D341Med (cell line): Measurements from ENCODE around the gene UPP2.
A peak's percentile ranks its signal among the peaks of the same experiment; 100 is the strongest.

Experiments
- DNase-seq: peaks from one replicate; pipeline ENCODE4 v3.0.0; 2012; ENCODE audit warnings: low spot score

The UPP2 gene

DNA sequence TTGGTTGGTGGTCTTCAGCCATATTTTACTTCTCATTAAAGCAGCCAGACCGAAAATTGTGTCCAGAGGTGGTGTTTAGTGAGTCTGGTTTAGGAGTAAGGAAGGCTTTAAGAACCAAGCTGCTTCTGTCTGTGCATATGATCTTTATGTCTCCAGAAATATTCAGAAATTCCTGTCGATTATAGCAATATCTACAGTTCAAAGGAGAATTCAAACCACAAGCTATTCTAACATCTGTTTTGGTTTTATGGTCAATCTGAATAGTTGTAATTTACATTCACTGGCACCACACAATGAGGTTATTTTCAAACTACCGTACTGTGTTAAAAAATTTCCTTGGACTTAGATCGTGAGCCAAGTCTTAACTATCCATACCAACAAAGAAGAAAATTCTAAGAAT, 11.3 kb downstream of the UPP2 start:
- DNase-seq = no peak

DNA sequence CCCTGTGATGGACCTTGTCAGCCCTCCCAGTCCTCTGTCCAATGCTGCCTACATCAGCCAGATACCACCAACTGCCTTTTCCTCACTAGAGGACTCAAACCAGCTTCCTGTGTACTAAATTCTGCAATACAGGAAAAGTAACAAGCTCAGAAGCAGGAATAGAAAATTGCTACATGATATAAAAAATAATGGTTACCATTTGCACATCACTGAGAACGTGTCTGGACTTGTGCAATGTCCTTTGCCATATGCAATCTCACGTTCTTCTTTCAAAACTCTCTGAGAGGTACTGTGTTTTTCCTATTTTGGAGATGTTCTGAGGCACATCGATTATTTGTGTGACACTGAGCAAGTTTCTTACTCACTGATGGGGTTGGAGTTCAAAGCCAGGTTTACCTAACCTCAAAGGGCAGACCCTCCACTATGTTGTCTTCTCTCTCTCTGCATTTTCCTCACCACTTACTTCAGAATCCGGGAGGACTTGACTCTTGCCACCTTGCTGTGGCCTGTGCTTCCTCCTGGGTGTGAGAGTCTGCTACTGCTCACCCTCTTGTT, 12.1 kb downstream of the UPP2 start:
- no peak for DNase-seq

DNA sequence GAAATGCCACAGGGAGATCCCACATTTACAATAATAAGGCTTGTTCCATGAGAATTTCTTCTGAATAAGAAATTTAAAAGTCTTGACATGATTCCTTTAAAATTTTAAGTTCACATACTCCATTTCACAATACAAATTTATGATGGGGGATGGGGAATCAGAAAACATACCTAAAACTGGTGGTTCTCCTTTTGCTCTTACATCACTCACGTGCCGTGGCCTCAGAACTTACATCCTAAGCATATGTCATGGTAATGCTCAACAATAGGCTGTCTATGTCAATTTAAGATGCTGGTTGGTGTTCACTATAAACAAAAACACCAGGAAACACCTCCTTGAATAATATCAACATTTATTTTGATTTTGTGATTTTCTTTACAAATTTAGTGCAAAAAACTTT, 12.8 kb downstream of the UPP2 start:
- no peak for DNase-seq

DNA sequence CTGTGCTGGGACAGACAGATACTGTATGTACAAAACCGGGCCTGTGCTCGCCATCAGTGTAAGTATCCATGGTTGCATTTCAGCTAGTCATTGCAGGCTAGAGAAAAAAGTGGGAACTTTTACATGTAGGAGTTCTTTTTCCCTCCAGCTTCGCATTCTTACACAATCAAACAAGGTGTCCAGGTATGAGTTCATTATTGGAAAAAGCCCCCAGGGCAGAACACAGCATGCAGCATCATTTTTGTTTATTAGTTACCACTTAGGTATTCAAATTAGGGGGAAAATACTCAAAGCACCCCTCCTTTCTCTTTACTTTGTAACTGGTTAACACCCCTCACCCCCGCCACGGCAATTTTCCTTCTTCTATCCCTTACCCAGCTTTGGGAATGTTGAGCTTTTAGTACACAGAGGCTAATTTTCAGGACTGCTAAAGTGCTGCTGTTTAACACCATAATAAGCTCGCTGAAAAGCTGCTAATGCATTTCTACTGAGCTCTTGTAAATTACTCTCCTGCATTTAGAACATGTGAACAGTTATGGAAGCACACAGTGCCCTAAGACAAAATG, 13.6 kb downstream of the UPP2 start:
- DNase-seq = no peak

DNA sequence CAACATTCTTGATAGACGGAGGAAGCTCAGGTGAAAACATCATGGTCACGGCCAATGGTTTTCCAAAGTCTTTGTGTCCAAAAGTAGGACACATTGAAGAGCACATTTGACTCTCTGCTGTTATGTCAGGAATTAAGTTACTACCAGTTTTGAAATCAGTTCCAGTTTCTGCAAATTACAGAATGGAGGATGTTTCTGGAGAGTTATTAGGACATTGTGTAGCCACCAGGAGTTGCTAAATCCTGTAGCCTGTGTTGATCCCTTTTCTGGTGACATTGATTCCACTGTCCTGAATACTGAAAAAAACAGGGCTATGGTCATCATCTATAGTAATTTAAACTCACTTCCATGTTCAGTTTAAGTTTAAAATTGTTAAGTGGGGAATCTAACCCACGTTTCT, 15.3 kb downstream of the UPP2 start:
- no peak for DNase-seq

DNA sequence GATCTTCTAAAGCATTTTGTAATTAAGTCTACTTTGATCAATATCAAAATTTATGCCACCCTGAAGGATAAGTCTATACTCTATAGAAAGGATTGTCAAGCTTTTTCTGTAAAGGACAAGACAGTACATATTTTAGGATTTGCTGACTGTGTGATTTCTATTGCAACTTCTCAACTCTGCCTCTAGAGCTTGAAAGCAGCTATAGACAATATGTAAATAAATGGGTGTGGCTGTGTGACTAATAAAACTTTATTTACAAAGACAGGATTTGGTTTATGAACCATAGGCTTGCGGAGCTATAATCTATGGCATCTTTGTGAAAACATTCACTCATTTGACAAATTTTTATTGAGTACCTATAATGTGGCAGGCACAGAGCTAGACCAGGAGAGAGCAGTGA, 18.4 kb downstream of the UPP2 start:
- no peak for DNase-seq

DNA sequence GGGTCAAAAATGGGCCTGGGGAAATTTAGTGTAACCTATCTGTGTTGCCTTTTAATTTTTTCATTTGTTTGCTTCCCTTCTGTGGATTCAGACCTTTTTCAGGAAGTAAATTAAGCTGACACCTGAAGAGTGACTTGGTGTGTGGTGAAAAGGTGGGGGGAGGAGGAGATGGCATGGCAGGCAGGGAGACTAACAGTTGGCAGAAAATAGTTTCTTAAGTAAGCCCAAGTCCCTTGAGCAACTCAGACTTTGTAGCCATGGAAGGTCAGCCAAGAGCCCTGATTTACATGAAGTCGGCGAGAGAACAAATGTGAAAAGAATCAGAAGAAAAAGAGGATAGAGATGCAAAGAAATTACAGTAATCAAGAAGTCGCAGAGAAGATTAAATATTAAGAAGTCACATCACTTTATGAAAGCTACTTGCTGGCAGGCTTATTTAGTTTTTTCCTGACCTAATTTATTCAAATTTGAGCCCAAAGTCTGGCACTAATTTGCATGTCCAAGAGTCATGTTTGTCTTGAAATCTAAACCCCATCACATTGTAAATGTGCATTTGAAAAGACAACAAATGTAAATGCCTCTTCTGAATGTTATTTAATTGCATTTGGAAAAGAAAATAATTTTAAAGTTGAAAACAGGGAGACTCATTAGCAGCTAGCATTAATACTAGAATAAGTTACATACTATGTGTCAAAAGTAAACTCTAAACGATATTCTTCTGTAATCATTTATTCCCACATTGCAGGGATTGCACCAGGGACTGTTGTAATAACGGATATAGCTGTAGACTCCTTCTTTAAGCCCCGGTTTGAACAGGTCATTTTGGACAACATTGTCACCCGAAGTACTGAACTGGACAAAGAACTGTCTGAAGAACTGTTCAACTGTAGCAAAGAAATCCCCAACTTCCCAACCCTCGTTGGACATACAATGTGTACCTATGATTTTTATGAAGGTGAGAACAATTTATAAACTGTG, 19.3 kb downstream of the UPP2 start:
- no peak for DNase-seq

DNA sequence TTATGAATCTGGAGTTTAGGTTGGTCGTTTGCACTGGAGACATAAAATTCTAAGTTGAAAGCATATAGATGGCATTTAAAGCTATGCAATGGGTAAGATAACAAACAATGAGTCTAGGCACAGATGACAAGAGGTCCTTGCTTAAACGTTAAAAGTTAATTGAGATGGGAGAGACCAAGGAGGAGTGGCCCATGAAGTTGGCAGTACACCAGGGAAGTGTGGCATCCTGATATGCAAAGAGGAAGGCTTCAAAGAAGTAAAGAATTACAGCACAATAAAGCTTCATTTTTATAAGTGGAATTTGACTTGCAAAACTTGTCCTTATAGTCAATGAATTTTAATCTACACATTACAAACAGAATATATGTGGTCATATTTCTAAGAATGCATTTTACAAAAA, 23.2 kb downstream of the UPP2 start:
- DNase-seq = no peak

DNA sequence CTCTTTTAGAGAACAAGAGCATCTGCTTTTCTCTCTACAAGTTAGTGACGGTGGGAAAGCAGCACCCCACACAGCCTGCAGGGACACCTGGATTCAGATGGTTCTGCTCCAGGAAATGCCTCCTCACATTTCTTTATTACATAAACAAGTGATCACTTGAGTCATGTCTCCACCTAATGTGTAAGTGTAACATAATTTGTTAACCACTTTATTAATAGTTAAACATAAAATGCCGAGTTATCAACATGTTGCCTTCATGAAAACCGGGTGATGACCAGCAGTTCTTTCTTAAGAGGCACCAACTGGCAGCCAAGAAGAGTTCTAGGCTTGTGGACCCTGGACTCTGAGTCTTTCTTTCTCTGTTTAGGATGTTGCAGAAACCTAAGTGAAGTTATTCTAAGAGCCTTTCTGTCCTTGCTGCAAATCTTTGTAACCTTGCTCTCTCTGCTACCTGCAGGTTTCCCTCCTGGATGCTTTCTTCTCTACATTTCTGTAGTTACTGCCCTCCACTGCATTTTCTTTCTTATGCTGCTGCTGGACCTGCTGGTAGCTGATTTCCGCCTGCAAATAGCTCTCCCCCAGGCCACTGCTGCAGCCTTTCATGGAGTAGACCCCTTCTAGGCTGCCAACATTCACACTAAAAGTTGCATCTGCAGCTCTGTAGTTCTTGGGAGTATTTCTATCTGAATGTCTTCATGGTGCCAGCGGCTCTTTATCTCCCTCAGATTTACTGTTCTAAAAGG, 24.3 kb downstream of the UPP2 start:
- no peak for DNase-seq

DNA sequence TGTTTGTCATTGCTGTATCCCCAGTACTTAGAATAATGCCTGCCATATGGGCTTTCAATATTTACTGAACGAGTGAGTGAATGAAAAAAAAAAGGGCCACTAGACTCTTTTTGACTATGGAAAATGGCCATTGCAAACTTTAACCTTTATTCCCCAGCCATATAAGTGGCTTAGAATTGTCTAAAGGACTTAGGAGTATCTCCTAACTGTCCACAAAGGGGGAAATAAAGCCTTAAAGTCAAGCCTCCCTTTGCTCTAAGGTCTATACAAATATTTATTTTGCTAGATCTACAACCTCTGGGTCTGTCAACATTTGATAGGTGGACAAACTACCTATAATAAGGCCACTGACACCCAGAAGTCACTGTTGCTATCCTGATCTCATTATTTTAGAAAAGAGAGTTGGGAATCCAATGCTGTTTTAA, 25.7 kb downstream of the UPP2 start:
- no peak for DNase-seq

DNA sequence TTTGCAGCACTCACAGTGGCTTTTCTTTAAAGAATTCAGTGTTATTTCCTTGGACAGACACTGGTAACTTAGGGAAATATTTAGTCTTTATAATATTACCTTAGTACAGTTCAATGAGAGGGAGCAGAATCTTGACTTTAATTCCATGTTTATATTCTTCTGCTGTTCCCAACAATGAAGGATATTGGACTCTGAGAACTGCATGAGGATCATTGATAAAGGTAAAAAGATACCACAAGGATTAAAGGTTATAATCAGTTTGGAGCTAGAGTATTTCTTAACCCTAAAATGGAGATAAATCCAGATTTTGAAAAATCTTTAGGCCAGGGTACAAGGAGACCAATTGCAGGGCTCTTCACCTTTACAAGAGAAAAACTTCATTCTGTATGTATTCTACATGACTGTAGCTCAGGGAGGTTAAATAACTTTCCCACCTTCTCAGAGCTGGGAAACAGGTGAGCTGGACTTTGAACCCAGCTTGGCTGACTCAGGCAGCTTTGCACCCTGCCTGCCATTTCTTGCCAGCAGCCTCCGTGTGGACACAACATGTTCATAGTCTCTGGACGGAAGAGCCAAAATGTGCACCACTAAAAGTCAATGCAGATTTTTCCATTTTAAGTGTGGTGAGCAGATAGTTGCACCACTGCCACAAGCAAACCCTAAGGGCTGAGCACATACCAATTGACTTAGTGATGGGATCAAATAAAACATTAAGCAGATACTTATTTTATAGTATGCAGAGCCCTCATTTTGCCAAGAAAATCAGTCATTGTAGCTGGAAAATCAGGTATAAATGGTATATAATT, 26.7 kb downstream of the UPP2 start:
- no peak for DNase-seq

DNA sequence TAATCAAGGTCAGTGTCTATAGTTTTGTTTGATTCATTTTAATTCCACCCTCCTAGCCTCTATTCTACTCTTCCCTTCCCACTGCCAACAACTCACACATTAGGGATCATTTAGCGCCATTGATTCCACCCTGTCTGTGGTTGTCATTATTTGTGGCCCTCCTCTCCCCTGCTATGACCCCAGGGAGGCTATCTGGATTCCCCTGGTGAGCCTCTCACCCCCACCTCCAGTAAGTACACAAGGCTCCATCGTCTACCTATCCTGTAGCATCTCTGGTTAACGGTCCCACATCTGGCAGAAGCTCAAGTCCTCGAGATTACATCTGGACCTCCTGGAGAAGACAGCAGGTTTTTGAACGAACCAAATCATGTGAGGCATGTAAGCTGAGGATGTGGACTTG, 27.4 kb downstream of the UPP2 start:
- no peak for DNase-seq

DNA sequence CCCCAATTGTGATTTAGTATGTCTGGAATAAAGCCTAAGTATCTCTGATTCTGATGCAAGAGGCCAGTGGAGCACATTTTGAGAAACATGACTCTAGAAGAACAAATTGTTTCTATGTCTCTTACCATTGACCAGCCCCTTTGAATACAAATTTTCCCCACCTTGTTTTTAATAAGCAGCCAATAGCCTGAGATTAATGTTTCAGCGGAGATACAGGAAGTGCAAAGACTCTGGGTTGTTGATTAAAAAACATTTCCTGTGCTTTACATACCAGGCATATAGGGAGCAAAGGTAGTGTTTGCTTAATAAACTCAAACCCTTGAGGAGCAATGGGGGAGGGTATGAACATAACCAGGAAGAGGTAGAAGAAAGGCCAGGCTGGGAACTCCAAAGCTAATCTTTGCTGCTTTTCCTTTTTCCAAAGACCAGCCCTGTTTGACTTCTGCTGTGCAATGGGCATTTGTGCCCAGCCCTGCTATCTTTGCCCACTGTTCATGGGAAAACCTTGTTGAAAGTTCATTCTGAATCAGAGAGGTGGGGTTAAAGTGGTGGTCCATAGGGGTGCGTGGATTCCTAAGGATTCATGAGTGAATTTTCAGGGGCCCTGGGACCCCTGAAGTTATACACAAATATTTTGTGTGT, 29.3 kb downstream of the UPP2 start:
- DNase-seq = no peak

DNA sequence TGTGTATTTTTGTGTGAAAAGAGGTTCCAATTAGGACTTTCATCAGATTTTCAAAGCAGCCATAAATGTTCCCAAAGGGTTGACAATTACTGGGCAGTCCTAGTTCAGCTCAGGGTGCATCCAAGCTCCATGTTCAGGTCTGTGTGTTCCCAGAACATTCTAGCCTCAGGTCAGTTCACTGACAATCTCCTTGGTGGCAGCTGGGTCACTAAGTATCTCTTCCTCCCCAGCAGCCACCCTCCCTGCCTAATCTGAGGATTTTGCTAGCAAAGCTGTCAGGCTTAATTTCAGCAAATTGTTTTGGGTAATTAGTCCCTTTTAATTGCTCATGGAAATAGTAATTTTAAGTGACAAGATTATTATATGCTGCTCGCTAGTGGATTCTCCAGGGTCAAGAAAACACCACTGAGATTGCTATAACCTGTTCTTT, 29.8 kb downstream of the UPP2 start:
- peak; percentile 61 for DNase-seq

DNA sequence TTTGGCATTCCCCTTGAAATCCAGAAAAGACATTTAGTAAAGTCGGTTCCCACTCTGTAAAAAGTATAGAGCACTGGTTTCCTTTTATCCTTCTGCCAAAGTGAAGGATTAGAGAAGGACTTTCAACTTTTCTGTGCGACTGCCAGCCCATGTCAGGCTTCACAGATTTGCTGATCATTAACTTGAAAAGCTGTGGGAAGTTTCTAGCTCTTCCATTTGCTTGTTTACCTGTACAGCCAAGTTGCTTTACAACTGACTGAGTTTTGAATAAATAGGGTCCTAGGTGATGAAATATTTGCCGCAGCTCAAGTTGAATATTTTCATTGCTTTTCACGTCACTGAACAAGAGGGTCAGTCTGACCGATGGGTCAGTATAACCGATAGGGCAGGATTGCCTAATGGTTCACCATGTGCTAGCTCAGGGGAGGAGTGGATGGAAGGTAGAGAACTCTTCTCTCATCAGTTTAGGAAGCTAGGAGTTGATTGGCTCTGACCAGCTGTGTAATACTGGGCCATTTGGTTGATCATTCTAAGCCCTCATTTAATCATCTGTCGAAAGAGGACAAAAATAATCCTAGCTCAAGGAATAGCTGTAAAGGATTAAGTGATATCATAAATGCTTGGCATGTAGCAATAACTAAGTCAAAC, 30.4 kb downstream of the UPP2 start:
- peak; percentile 56 for DNase-seq

DNA sequence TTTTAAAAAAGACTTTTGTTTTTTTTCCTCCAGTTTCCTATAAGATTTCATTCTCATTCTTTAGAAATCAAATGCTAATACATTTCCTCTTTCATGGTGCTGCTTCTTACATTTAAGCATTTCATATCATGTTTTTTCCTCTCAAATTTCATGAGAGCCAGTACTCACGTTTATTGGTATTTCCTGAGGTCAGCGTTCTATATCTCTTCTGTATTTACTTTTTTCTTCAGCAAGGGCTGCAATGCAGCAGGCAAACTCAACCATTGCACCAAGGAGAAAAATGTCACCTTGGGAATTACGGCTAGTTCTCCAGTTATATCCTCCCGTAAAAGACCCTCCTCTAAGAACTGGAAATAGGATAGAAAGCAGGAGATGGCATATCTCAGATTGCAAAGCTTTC, 32.4 kb downstream of the UPP2 start:
- DNase-seq = no peak

DNA sequence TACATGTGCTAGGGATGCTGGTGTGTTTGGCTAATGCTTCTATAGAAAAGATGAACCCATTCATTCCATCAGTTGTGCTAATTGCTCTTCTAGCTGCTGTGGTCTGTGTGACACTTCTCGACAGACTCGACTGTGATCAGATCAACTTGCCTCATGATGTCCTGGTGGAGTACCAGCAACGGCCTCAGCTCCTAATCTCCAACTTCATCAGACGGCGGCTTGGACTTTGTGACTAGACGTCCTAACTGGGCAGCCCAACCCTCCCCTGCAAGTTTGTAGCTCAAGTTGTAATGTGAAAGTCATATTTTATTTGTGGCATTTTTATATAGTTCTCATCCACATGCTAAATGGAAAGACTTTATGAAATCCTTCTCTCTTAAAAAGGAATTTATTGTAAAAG, 33.0 kb downstream of the UPP2 start:
- no peak for DNase-seq

DNA sequence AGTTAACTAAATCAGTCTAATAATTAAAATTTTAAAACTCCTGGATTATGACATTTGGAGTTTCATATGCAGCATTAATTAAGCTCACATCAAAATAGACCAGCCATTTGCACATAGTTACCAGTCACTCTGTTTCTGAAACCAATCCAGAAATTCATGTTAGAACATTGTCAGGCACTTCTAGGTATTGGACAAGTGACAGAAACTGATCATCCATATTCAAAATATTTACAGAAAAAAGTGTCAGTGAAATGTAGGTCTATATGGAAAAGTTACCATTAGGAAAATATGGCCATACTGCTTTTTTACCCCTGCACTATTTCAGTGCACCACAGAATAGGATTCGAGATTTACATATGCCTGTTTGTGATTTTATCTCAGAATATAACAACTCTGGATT, 33.4 kb downstream of the UPP2 start:
- no peak for DNase-seq

DNA sequence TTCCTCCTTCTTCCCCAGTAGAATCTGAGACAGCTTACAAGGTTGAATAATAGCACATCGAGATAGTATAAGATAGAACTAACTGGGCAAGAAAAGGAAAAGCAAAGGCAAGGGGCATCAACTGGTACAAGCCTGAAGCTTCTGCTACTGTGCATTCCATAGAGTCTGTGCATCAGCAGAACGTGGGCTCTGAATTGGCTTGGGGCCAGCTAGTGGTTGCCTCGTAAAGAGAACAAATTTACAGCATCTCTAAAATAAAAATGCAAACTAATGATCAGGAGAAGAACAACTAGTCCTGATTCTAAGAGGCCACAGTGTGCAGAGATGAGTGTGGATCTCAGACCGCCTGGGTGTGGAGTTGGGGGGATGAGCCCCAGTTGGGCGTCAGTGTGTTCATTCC, 36.6 kb downstream of the UPP2 start:
- DNase-seq = no peak

DNA sequence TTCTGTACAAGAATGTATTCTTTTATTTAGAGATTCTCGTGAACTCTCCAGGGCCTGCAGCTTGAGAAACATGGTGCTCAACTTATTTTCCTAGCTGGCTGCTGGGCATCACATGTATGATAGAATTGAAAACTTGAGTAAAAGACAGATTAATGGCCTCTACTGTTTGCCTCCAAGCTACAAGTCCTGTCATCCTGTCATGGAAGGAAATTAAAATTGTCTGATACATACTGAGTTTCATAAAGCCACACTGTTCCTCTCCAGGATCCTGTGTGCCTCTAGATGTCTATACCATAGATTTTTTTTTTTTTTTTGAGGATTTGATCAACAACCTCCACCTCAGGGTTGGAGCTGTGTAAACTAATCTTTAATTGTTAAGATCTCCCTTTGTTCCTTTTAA, 38.5 kb downstream of the UPP2 start:
- DNase-seq = no peak

DNA sequence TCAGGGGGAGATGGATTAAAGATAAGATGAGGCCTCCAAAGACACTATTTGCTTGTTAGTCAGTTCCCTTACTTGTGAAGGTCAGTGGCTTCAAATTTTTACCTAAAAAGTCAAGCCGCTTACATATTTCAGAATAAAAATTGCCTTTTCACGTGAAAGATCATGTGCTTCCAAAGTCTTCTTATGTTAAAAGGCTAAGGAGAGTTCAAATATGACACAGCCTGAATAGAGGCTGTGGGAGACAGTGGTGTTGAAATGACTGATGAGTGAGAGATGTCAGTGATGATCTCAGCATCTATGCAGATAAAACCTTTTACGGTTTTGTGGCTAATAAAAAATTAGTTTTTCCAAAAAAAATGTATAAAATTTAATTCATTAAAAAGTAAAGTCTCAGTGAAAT, 40.5 kb downstream of the UPP2 start:
- no peak for DNase-seq
